ENCODE data around the gene REXO4.

- TF ChIP-seq CTCF (IDR thresholded peaks at IDR 0.05; ENCODE audit: insufficient read depth, low read depth, low read length) (no peak), EZH2 (IDR thresholded peaks at IDR 0.05; ENCODE audit: insufficient read depth, low read length) (no peak)
Observed at GRCh38 chr9:133357656-133358055, 60.2 kb downstream of the REXO4 start.

All from astrocyte (in vitro differentiated cells and primary cell).